SK-N-SH (cell line): Measurements from ENCODE around the gene NT5DC3. TPM values are rescaled to one million over a fixed set of nuclear protein-coding genes. Genes with fewer than 3 reads are reported as not detected.

Experiments
- CTCF ChIA-PET: fragments of 300-600, 350-600 bp; formaldehyde crosslinking; extraction: SDS; loops from one replicate; lab custom pipeline; 2021; lab: Yijun Ruan, JAX
- POLR2A ChIA-PET: fragments of 350-600 bp; sonication (Branson Sonifier 250); formaldehyde crosslinking; extraction: SDS; loops from one replicate; lab custom pipeline; 2020; ENCODE audit warnings: antibody characterized with exemption, inconsistent platforms; lab: Yijun Ruan, JAX
- DNase-seq: peaks from one replicate; pipeline ENCODE4 v3.0.0; 2012
- H2AFZ ChIP-seq: fragments of 200-600 bp; sonication (generic); 2 replicates; pipeline ENCODE4 v1.8.1; 2016; ENCODE audit warnings: antibody characterized with exemption, mild to moderate bottlenecking, low read depth
- H3F3A ChIP-seq: fragments of 200-600 bp; sonication (generic); replicated peaks from 2 replicates; pipeline ENCODE3; 2016; ENCODE audit warnings: antibody characterized with exemption, mild to moderate bottlenecking; ENCODE audit not compliant: insufficient read depth
- H3K27ac ChIP-seq, 2 experiments: fragments of 200-500 bp in 1 of 2; fragments of 200-600 bp in 1 of 2; sonication (Bioruptor generic) in 1 of 2; sonication (generic), shearing (Covaris generic) in 1 of 2; 2 replicates each; pipeline versions ENCODE4 v1.5.1 to v1.6.1; 2014 to 2016; ENCODE audit warnings: low read depth in 2 of 2, inconsistent platforms in 1 of 2, low read length in 1 of 2, mild to moderate bottlenecking in 1 of 2, mixed read lengths in 1 of 2
- H3K27me3 ChIP-seq: fragments of 200-600 bp; sonication (generic), shearing (Covaris generic); 2 replicates; pipeline ENCODE4 v1.6.1; 2016; ENCODE audit warnings: mixed run types; ENCODE audit not compliant: insufficient read depth
- H3K36me3 ChIP-seq, 2 experiments: fragments of 200-500 bp in 1 of 2; fragments of 200-600 bp in 1 of 2; sonication (Bioruptor generic) in 1 of 2; sonication (generic) in 1 of 2; replicated peaks in 1 of 2; 2 replicates each; pipeline versions ENCODE3 to v1.5.1; 2014 to 2016; ENCODE audit warnings: low read length in 1 of 2, mild to moderate bottlenecking in 1 of 2; ENCODE audit not compliant: insufficient read depth in 2 of 2, control insufficient read depth in 1 of 2
- H3K4me1 ChIP-seq, 2 experiments: fragments of 200-500 bp in 1 of 2; fragments of 200-600 bp in 1 of 2; sonication (Bioruptor generic) in 1 of 2; sonication (generic), shearing (Covaris generic) in 1 of 2; 2 replicates each; pipeline versions ENCODE4 v1.5.1 to v1.6.1; 2014 to 2016; ENCODE audit warnings: low read depth in 1 of 2, low read length in 1 of 2, mixed run types in 1 of 2; ENCODE audit not compliant: insufficient read depth in 2 of 2, control insufficient read depth in 1 of 2
- H3K4me2 ChIP-seq: fragments of 200-600 bp; sonication (generic), shearing (Covaris generic); 2 replicates; pipeline ENCODE4 v1.6.1; 2017; ENCODE audit warnings: mixed run types
- H3K4me3 ChIP-seq, 2 experiments: fragments of 200-500 bp in 1 of 2; fragments of 200-600 bp in 1 of 2; sonication (Bioruptor generic) in 1 of 2; sonication (generic), shearing (Covaris generic) in 1 of 2; 2 replicates each; pipeline versions ENCODE4 v1.5.1 to v1.8.1; 2014 to 2016; ENCODE audit warnings: low read depth in 2 of 2, inconsistent platforms in 1 of 2, low read length in 1 of 2, mild to moderate bottlenecking in 1 of 2, mixed read lengths in 1 of 2, moderate library complexity in 1 of 2
- H3K79me2 ChIP-seq: fragments of 200-600 bp; sonication (generic); 2 replicates; pipeline ENCODE4 v1.8.1; 2017; ENCODE audit warnings: mild to moderate bottlenecking; ENCODE audit not compliant: insufficient read depth
- H3K9ac ChIP-seq: fragments of 200-600 bp; sonication (generic); 2 replicates; pipeline ENCODE4 v1.6.1; 2017; ENCODE audit warnings: mixed run types
- H3K9me2 ChIP-seq: fragments of 200-600 bp; sonication (generic); 2 replicates; pipeline ENCODE4 v1.6.1; 2017; ENCODE audit warnings: mixed run types
- H3K9me3 ChIP-seq: fragments of 200-600 bp; sonication (generic); 2 replicates; pipeline ENCODE4 v1.6.1; 2017; ENCODE audit warnings: mixed run types, mild to moderate bottlenecking, moderate library complexity
- H4K20me1 ChIP-seq: fragments of 200-600 bp; sonication (generic); 2 replicates; pipeline ENCODE4 v1.6.1; 2017; ENCODE audit warnings: mild to moderate bottlenecking, mixed run types; ENCODE audit not compliant: insufficient read depth
- CHD2 ChIP-seq: fragments of 150-350 bp; IDR thresholded peaks from 2 replicates; pipeline ENCODE4 v1.6.1; 2018; ENCODE audit warnings: low read length; ENCODE audit not compliant: partially characterized antibody
- ELF1 ChIP-seq: IDR thresholded peaks from 2 replicates; pipeline ENCODE4 v1.4.0; 2012
- EP300 ChIP-seq, 2 experiments: IDR thresholded peaks; 2 replicates each; pipeline versions ENCODE4 v1.4.0 to v1.6.1; 2012; ENCODE audit warnings: borderline replicate concordance in 1 of 2, low read depth in 1 of 2, low read length in 1 of 2
- FOSL2 ChIP-seq: IDR thresholded peaks from 2 replicates; pipeline ENCODE4 v1.4.0; 2012; ENCODE audit warnings: low read depth, mild to moderate bottlenecking, moderate library complexity, borderline replicate concordance
- FOXM1 ChIP-seq: IDR thresholded peaks from 2 replicates; pipeline ENCODE4 v1.4.0; 2012; ENCODE audit warnings: low read depth, mild to moderate bottlenecking
- GABPA ChIP-seq: IDR thresholded peaks from 2 replicates; pipeline ENCODE4 v1.4.0; 2012; ENCODE audit warnings: low read depth, mild to moderate bottlenecking
- GATA2 ChIP-seq: sonication (generic); formaldehyde crosslinking; IDR thresholded peaks from 2 replicates; pipeline ENCODE4 v1.5.0; 2020; ENCODE audit warnings: mild to moderate bottlenecking, missing genetic modification reagents
- MEF2A ChIP-seq: IDR thresholded peaks from 2 replicates; pipeline ENCODE4 v1.4.0; 2012; ENCODE audit warnings: low read depth, borderline replicate concordance
- MXI1 ChIP-seq: IDR thresholded peaks from 2 replicates; pipeline ENCODE4 v1.6.1; 2012; ENCODE audit warnings: mild to moderate bottlenecking, low read depth, low read length, improper control_type of control experiment
- NRF1 ChIP-seq: IDR thresholded peaks from 2 replicates; pipeline ENCODE4 v1.6.1; 2012; ENCODE audit warnings: low read depth, mild to moderate bottlenecking, low read length
- POLR2AphosphoS5 ChIP-seq: IDR thresholded peaks from 2 replicates; pipeline ENCODE4 v1.6.1; 2012; ENCODE audit warnings: low read depth, low read length
- RCOR1 ChIP-seq: fragments of 150-350 bp; IDR thresholded peaks from 2 replicates; pipeline ENCODE4 v1.6.1; 2017; ENCODE audit warnings: antibody characterized with exemption, low read length
- RFX5 ChIP-seq: IDR thresholded peaks from 2 replicates; pipeline ENCODE4 v1.6.1; 2012; ENCODE audit warnings: mild to moderate bottlenecking, improper control_type of control experiment, low read length
- RXRA ChIP-seq: IDR thresholded peaks from 2 replicates; pipeline ENCODE4 v1.4.0; 2012; ENCODE audit warnings: low read depth, mild to moderate bottlenecking, borderline replicate concordance
- SIN3A ChIP-seq: IDR thresholded peaks from 2 replicates; pipeline ENCODE4 v1.6.1; 2012; ENCODE audit warnings: low read depth, mild to moderate bottlenecking, low read length, moderate library complexity, borderline replicate concordance
- SMC3 ChIP-seq: IDR thresholded peaks from 2 replicates; pipeline ENCODE4 v1.6.1; 2012; ENCODE audit warnings: low read depth, low read length, improper control_type of control experiment
- TCF12 ChIP-seq: IDR thresholded peaks from 2 replicates; pipeline ENCODE4 v1.4.0; 2012
- TEAD4 ChIP-seq: IDR thresholded peaks from 2 replicates; pipeline ENCODE4 v1.4.0; 2012; ENCODE audit warnings: mild to moderate bottlenecking, borderline replicate concordance; ENCODE audit not compliant: insufficient read depth
- YY1 ChIP-seq: IDR thresholded peaks from 2 replicates; pipeline ENCODE4 v1.4.0; 2012; ENCODE audit warnings: low read depth, mild to moderate bottlenecking
- WGBS: methylation state at CpG from one replicate; pipeline ENCODE4 v1.1.6; 2017; ENCODE audit warnings: low lambda C conversion rate; 5-methylcytosine and 5-hydroxymethylcytosine counted together
- polyA plus RNA-seq, 3 experiments: library from polyadenylated mRNA; depleted of rRNA; stranded (reverse); fragments of >200 nt; gene quantifications; 2 replicates each; pipeline ENCODE4 v1.2.3, GENCODE V29; 2012
- TF ChIP-seq, protein P1 (sequence below): IDR thresholded peaks from 2 replicates; pipeline ENCODE4 v1.6.1; 2012; ENCODE audit warnings: mild to moderate bottlenecking, low read depth, low read length, moderate library complexity
- TF ChIP-seq, protein P2 (sequence below): IDR thresholded peaks from 2 replicates; pipeline ENCODE4; 2012
- TF ChIP-seq, protein P3 (sequence below): fragments of 150-350 bp; IDR thresholded peaks from 2 replicates; pipeline ENCODE4 v1.6.1; 2016; ENCODE audit warnings: mild to moderate bottlenecking, low read depth, low read length
- TF ChIP-seq, protein P4 (sequence below): IDR thresholded peaks from 2 replicates; pipeline ENCODE4 v1.4.0; 2012; ENCODE audit warnings: low read depth, borderline replicate concordance

The NT5DC3 gene
- polyA plus RNA-seq, 1 of the 3 experiments (the other 2 are of a cell fraction), result 11.0 TPM

DNA sequence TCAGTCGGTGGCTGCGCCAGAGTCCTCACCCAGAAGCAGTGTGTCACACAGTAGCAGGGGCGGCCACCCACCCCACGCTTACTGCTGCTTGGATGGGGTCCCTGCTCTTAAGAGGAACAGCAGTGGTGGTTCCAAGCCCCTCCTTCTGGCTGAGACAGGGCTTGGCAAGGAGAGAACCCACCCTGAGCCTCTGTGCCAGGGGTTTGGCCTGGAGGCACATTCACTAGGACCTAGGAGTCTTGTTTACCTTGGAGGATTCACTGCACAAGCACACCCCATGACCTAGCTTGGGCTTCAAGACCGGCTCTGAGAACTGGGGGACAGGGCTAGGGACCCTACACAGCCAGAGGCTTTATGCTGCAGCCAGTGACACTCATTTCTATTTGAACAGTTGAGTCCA lies 78.6 kb downstream of the NT5DC3 start:
- H3K9ac ChIP-seq, result no peak overlapping the region
- TF ChIP-seq RXRA (no peak), SMC3 (no peak), EP300 (IDR thresholded peaks at IDR 0.05; ENCODE audit: borderline replicate concordance in 1 of 2, low read depth in 1 of 2, low read length in 1 of 2) (no peak), TEAD4 (no peak), FOSL2 (no peak), MEF2A (no peak), YY1 (no peak), MXI1 (no peak), ELF1 (no peak)
- TF ChIP-seq, protein P1, sequence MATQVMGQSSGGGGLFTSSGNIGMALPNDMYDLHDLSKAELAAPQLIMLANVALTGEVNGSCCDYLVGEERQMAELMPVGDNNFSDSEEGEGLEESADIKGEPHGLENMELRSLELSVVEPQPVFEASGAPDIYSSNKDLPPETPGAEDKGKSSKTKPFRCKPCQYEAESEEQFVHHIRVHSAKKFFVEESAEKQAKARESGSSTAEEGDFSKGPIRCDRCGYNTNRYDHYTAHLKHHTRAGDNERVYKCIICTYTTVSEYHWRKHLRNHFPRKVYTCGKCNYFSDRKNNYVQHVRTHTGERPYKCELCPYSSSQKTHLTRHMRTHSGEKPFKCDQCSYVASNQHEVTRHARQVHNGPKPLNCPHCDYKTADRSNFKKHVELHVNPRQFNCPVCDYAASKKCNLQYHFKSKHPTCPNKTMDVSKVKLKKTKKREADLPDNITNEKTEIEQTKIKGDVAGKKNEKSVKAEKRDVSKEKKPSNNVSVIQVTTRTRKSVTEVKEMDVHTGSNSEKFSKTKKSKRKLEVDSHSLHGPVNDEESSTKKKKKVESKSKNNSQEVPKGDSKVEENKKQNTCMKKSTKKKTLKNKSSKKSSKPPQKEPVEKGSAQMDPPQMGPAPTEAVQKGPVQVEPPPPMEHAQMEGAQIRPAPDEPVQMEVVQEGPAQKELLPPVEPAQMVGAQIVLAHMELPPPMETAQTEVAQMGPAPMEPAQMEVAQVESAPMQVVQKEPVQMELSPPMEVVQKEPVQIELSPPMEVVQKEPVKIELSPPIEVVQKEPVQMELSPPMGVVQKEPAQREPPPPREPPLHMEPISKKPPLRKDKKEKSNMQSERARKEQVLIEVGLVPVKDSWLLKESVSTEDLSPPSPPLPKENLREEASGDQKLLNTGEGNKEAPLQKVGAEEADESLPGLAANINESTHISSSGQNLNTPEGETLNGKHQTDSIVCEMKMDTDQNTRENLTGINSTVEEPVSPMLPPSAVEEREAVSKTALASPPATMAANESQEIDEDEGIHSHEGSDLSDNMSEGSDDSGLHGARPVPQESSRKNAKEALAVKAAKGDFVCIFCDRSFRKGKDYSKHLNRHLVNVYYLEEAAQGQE, result no peak
- TF ChIP-seq, protein P2, sequence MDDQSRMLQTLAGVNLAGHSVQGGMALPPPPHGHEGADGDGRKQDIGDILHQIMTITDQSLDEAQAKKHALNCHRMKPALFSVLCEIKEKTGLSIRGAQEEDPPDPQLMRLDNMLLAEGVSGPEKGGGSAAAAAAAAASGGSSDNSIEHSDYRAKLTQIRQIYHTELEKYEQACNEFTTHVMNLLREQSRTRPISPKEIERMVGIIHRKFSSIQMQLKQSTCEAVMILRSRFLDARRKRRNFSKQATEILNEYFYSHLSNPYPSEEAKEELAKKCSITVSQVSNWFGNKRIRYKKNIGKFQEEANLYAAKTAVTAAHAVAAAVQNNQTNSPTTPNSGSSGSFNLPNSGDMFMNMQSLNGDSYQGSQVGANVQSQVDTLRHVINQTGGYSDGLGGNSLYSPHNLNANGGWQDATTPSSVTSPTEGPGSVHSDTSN, result no peak
- H3K27ac ChIP-seq, result no peak overlapping the region
- H3K4me2 ChIP-seq, result no peak overlapping the region
- ChIA-PET CTCF (no interaction called here), POLR2A (no interaction called here)
- no peaks in the 10 kb centered on the region for H3K79me2 ChIP-seq
- no peaks in the 10 kb centered on the region for H3K9me3 ChIP-seq
- 90% methylated on average over 2 of the region's 5 CpGs for WGBS
- H3K4me3 ChIP-seq, result no peak overlapping the region
- no peaks in the 10 kb centered on the region for H3K9me2 ChIP-seq
- no peaks in the 10 kb centered on the region for H3F3A ChIP-seq
- no peak for DNase-seq
- no peak overlapping the region for H2AFZ ChIP-seq
- H3K36me3 ChIP-seq, result peaks cover 14 to 20% of the 10 kb centered on the region in 2 experiments
- H3K4me1 ChIP-seq, result no peaks in the 10 kb centered on the region
- no peaks in the 10 kb centered on the region for H4K20me1 ChIP-seq
- H3K27me3 ChIP-seq, result no peaks in the 10 kb centered on the region

DNA sequence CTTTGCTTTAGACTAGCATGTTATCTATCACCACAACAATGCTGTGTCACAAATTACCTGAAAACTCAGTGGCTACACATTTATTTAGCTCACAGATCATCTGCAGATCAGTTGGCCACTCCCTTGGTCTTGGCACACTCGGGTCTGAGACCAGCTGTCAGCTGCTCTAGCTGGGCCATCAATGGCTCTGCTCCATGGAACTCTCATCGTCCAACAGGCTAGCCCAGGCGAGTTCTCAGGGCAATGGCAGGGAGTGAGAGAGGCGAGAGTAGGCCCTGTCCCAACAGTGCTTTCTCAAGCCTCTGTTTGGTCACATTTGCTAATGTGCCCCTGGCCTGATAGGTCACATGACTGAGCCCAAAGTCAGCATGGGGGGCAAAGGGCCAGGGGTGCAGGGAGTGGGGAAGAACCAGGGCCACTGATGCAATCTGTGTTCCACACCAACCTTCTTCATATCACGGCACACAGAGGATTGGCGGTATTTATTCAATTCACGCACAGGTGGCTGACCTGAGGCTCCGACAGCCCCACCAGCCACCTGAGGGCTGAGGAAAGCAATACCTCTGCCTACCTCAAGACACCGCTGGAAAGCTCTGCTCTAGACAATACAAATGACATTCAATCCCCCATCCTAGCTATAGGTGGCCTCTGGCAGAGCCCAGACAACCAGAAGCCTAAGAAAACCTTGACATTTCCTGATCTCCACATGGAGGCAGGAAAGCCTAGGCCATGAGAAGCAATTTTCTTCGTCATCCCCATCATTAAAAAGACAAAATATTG lies 82.5 kb downstream of the NT5DC3 start:
- no peaks in the 10 kb centered on the region for H4K20me1 ChIP-seq
- no peaks in the 10 kb centered on the region for H3K4me1 ChIP-seq
- H3K79me2 ChIP-seq, result no peaks in the 10 kb centered on the region
- H3K9me2 ChIP-seq, result no peaks in the 10 kb centered on the region
- no peak overlapping the region for H3K27ac ChIP-seq
- no peak overlapping the region for H3K4me3 ChIP-seq
- no peaks in the 10 kb centered on the region for H3K27me3 ChIP-seq
- H3K4me2 ChIP-seq, result no peak overlapping the region
- CTCF ChIA-PET, result no interaction called here
- H3K36me3 ChIP-seq, result peaks cover 0 to 9% of the 10 kb centered on the region in 2 experiments
- H3K9me3 ChIP-seq, result no peaks in the 10 kb centered on the region
- no peaks in the 10 kb centered on the region for H3F3A ChIP-seq
- DNase-seq, result no peak
- H3K9ac ChIP-seq, result no peak overlapping the region
- no peak overlapping the region for H2AFZ ChIP-seq
- 85% methylated on average over 7 of the region's 10 CpGs for WGBS
- POLR2A ChIA-PET, result no interaction called here
- no peak for TF ChIP-seq EP300 (IDR thresholded peaks at IDR 0.05; ENCODE audit: borderline replicate concordance in 1 of 2, low read depth in 1 of 2, low read length in 1 of 2)
- no peak for TF ChIP-seq FOXM1
- TF ChIP-seq, protein P3, sequence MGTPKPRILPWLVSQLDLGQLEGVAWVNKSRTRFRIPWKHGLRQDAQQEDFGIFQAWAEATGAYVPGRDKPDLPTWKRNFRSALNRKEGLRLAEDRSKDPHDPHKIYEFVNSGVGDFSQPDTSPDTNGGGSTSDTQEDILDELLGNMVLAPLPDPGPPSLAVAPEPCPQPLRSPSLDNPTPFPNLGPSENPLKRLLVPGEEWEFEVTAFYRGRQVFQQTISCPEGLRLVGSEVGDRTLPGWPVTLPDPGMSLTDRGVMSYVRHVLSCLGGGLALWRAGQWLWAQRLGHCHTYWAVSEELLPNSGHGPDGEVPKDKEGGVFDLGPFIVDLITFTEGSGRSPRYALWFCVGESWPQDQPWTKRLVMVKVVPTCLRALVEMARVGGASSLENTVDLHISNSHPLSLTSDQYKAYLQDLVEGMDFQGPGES, result no peak
- no peak for TF ChIP-seq FOSL2
- TF ChIP-seq, protein P4, sequence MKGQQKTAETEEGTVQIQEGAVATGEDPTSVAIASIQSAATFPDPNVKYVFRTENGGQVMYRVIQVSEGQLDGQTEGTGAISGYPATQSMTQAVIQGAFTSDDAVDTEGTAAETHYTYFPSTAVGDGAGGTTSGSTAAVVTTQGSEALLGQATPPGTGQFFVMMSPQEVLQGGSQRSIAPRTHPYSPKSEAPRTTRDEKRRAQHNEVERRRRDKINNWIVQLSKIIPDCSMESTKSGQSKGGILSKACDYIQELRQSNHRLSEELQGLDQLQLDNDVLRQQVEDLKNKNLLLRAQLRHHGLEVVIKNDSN, result no peak
- TF ChIP-seq GABPA, result no peak
- TF ChIP-seq TCF12, result no peak
- TF ChIP-seq GATA2 (CRISPR knock-in tag), result no peak
- no peak for TF ChIP-seq RCOR1
- TF ChIP-seq CHD2, result no peak
- TF ChIP-seq POLR2AphosphoS5, result no peak; the same call in 1 of the 2 replicates
- no peak for TF ChIP-seq SIN3A
- TF ChIP-seq RFX5, result no peak
- TF ChIP-seq NRF1, result no peak
